GM13977 (cell line): ENCODE measurements around the gene MXRA8.
"Not testable (repeated sequence)": the region's sequence is repeated elsewhere in the genome, so short reads cannot be mapped to it uniquely, and the experiment has no call there.

Source experiments
- DNase-seq: peaks from one replicate; pipeline ENCODE4 v3.0.0; 2012; ENCODE audit warnings: low spot score
- CTCF ChIP-seq: IDR thresholded peaks from 2 replicates; pipeline ENCODE4 v1.5.1; 2012; ENCODE audit warnings: mild to moderate bottlenecking, control low read depth; ENCODE audit not compliant: insufficient read depth; ENCODE audit errors: extremely low read depth, missing control alignments
- in situ Hi-C: fragments of 300-500 bp; cut with MboI; formaldehyde crosslinking; loops from one replicate; pipeline ENCODE4 v1.12.0; 2022; ENCODE audit warnings: low sequenced_read_pairs, low pct_unique_long_range_greater_than_20kb, mixed read lengths, inconsistent platforms; ENCODE audit not compliant: unreplicated experiment

The MXRA8 gene

GRCh38 chr1:1358433-1359271 lies at the start of gene MXRA8:
Gene MXRA8, minus strand, starts transcription at chr1:1358555. Its CDS starts 51 bp downstream, at chr1:1358504.
- in situ Hi-C loops = no loop called here
- no peak for DNase-seq
- no peak for TF ChIP-seq CTCF

- in situ Hi-C loops = no loop called here
- no peak for TF ChIP-seq CTCF
- DNase-seq = no peak
These were observed 49.4 kb upstream of the MXRA8 start for GRCh38 chr1:1407636-1408318.

- peak; percentile 98 for DNase-seq
- TF ChIP-seq CTCF = no peak
- in situ Hi-C loops = no loop called here
These were observed 48.7 kb upstream of the MXRA8 start, which contains the start of gene MRPL20 for GRCh38 chr1:1406821-1407635. Gene MRPL20, minus strand, starts transcription at chr1:1407293. Its CDS starts 76 bp downstream, at chr1:1407217.

- no peak for DNase-seq
- in situ Hi-C loops = no loop called here
- no peak for TF ChIP-seq CTCF
These were observed 47.9 kb upstream of the MXRA8 start for GRCh38 chr1:1406101-1406820.

GRCh38 chr1:1403653-1404052 lies 45.3 kb upstream of the MXRA8 start:
- in situ Hi-C loops = no loop called here
- no peak for DNase-seq
- TF ChIP-seq CTCF = no peak

GRCh38 chr1:1402901-1403392 lies 44.6 kb upstream of the MXRA8 start:
- DNase-seq, in situ Hi-C loops: not testable (repeated sequence)
